HG02623 (cell line): ENCODE results near the gene F2RL3.

ENCODE experiments used
- ATAC-seq: cut with Tn5 transposase; IDR thresholded peaks from one replicate; pipeline ENCODE4 v1.9.1; 2021; ENCODE audit warnings: moderate library complexity; ENCODE audit not compliant: unreplicated experiment

The F2RL3 gene

DNA sequence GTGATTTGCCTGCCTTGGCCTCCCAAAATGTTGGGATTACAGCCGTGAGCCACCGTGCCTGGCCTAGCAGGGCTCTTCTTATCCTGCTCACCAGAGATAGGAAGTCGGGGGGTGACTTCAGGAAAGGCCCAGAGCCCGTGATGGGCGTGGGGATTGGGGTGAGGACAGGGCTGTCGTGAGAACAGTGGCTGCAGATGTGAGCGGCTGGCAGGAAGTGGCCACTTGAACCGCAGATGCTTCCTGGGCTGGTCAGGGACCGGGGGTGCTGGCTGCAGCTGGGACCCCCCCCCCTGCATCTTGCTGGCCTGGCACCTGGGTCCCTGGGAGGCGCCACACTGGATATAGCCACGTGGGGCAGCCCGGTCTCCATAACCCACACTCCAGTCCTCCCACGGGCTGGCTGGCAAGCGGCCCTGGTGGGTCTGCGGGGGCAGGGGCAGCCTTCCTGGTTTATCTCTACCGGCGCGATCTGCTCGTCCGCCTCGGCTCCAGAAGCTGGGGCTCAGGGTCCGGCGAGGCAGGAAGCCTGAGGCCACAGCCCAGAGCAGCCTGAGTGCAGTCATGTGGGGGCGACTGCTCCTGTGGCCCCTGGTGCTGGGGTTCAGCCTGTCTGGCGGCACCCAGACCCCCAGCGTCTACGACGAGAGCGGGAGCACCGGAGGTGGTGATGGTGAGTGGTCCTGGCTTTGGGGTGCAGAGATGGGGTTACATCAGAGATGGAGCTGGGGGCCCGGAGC is at the start of gene F2RL3:
TSS of gene F2RL3 (plus strand) at position 371 of the 737 bp plus-strand sequence. CDS start at position 562, 191 bp downstream.
- no peak for ATAC-seq

DNA sequence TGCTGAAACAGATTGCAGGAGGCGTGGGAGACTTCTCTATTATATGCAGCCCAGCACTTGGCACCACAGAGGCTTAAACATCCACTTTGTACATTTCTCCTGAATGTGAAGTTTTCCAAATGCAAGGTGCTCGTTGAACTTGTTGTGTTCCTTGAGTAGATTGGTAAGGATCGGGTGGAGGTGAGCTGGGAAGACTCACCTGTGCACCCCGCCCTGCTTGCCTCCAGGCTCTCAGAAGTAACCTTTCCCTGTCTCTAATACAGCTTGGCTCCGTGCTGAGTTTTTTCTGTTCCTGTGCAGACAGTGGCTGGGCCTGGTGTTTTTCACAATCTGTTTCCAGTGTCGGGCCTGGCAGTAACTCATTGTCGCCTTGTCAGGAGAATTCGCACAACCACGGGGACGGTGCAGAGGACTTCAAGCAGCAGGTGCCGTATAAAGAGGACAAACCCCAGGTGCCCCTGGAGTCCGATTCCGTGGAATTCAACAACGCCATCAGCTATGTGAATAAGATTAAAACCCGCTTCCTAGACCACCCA is 47.3 kb upstream of the F2RL3 start:
- no peak for ATAC-seq

GRCh38 chr19:16846901-16847300 is 41.9 kb upstream of the F2RL3 start:
- no peak for ATAC-seq

DNA sequence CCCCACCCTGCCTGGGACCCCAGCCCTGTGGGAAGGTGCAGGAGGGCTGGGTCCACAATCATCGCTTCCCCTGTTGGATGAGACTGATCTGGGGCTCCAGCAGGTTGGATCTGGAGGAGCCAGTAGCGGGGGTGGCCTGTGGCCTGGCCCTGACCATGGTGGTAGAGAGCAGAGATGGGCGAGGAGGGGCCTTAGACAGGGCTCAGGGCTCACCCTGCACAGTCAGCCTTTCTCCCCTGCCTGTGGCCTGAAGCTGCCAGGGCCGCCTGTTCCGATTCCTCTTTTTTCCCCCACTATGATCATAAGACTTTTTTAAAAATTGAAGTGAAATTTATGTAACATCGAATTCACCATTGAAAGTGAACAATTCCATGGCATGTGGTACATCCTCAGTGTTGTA is 41.4 kb upstream of the F2RL3 start:
- no peak for ATAC-seq

DNA sequence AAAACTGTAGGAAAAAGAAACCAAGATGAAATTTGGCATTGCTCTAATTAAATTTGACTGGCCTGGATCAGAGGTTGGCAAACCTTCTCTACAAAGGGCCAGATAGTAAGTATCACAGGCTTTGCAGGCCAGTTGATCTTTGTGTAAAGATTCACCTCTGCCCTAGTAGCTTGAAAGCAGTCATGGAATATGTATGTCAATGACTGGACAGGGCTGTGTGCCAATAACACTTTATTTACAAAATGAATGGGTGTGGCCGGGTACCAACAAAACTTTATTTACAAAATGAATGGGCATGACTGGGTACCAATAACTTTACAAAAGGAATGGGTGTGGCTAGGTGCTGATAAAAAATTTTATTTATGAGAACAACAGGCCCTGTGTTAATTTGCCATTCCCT is 39.6 kb upstream of the F2RL3 start:
- ATAC-seq: no peak

GRCh38 chr19:16850133-16850532 is 38.7 kb upstream of the F2RL3 start:
- no peak for ATAC-seq

DNA sequence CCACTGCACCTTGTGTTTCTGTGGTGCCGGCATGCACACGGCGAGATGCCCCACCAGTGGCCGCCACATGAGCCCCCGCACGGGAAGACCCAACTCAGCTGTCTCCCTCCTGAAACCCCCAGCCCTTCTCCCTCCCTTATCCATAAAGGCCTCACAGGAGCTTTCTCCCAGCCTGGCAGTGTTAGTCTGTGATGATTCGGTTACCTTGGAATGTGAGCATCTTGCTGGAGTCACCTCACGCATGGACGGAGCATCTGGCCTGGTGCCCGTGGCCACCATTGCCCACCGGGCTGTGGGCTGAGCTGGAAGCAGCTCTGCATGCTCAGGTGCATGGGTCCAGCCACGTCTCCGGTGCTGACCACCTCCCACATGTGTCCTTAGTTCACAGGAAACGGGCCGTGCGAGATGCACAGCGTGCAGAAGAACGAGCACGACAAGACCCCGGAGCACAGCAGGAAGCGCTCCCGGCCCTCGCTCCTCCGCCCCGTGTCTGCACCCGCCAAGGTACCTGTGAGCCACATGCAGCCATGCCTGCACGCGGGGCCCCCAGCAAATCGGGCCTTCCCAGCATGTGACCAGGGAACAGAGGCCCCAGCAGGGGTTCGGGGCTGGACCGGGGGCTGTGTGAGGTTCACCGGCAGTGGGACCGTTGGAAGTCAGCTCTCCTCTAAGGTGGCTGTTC is 37.6 kb upstream of the F2RL3 start:
- ATAC-seq: no peak

DNA sequence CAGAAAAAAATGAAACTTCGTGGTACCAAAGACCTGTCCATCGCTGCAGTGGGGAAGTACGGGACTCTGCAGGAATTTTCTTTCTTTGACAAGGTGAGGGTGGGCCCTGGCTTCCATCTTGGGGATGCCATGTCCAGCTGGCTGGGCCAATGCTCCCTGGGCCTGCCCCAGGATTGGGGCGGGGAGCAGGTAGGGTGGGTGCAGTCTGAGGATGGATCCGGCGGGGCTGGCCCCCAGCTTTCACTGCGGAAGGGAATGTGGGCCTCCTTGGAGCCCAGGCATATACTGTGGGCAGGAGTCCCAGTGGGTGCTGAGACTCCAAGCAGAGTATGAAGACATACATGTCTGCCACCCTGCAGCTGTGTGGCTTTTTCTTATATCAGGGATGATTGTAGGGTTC is 35.7 kb upstream of the F2RL3 start:
- ATAC-seq: no peak

DNA sequence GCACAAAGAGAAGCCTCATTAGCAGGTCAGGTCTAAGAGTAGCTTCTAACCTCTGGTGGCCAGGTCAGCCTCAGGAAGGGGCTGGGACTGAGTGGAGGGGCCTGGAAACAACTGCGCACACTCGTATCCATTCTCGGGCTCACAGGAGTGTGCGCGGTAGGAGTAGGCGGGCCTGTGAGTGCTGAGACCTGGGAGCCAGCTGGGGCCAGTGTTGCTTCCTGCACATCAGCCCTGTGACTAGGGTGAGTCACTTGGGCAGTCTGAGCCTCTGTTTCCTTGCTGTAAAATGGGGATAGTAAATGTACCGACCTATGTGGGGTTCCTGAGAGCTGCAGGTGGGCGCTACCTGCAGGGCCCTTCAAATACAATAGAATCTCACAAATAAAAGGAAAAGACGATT is 32.7 kb upstream of the F2RL3 start:
- ATAC-seq: no peak

DNA sequence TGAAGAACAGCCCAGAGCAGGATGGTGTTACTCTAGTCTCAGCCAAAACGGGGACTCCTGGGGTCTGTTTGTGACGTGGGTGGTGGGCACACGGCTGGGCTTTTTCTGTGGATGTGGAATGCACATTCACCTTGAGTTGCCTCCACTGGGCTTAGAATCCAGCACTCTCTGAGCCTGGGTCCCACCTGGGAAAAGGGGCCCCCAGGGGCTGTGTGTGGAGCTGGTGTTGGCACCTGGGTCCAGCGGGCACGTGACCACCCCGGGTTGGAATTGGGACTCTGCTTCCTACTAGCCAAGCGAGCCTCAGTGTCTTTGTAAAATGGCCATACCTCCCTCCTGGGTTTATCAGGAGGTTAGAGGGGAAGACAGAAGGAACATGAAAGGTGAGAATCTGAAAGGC is 29.2 kb upstream of the F2RL3 start:
- ATAC-seq: no peak

GRCh38 chr19:16860118-16860517 is 28.7 kb upstream of the F2RL3 start:
- ATAC-seq: no peak

- ATAC-seq: no peak
Measured at GRCh38 chr19:16861011-16861410, 27.8 kb upstream of the F2RL3 start.

GRCh38 chr19:16861834-16862233 is 27.0 kb upstream of the F2RL3 start:
- no peak for ATAC-seq

GRCh38 chr19:16862826-16863415 is 25.9 kb upstream of the F2RL3 start:
- ATAC-seq: no peak

DNA sequence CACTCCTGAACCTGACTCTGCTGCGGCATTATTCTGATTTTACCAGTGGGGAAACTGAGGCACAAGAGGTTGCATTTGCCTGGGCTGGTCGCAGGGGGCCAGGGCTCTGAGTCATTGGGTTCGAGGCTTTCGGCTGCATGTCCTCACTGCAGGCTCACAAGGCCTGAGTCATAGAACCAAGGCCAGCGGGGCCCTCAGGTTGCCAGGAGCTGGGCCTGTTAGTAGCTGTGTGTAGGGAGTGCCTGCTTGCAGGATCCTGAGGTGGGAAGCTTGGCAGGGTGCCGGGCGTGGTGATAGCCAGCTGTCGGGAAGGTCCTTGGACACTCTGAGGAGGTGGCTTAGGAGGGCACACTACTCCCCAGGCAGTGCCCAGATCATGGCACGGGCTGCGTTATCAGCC is 21.6 kb upstream of the F2RL3 start:
- no peak for ATAC-seq

DNA sequence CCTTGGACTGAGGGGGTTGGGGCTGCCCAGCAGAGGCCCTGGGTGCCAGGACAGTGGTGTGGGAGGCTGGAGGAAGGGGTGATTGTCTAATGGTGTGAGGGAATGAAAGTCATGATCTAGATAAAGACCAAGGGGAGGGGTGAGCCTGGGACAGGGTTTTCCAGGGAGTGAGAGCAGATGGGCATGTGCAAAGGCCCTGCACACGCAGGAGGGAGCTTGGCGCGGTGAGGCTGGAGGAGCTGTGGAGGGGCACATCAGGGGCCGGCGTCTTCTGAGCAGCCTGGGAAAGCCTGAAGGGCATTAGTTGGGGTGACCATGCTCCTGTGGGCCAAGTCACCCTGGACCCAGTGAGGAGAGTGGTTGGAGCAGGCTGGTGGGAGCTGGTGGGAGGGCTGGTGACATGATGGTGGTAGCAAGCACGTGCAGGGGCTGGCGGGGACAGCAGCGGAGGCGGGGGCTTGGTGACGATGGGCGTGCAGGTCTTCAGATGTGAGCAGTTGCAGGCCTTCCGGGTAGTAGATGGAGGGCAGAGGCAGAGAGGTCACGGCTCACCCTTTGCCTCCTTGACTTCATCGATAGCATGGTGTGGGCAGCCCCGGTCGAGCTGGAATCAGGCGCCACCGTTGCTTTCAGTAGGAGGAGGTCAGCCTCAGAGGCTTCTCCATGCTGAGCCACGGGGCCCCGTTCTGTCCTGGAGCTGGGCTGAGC is 20.2 kb upstream of the F2RL3 start:
- no peak for ATAC-seq

DNA sequence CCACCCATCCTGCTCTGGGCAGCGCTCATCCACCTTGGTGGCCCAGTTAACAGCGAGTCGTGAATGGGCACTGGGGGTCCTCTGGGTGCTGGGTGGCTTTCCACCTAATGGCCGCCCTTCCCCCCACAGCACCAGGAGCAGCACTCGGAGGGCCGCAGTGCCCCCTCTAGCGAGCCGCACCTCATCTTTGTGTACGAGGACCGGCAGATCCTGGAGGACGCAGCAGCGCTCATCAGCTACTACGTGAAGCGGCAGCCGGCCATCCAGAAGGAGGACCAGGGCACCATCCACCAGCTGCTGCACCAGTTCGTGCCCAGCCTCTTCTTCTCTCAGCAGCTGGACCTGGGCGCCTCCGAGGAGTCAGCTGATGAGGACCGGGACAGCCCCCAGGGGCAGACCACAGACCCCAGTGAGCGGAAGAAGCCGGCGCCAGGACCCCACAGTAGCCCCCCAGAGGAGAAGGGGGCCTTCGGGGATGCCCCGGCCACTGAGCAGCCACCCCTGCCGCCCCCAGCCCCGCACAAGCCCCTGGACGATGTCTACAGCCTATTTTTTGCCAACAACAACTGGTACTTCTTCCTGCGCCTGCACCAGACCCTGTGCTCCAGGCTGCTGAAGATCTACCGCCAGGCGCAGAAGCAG is 19.3 kb upstream of the F2RL3 start:
- ATAC-seq: no peak

DNA sequence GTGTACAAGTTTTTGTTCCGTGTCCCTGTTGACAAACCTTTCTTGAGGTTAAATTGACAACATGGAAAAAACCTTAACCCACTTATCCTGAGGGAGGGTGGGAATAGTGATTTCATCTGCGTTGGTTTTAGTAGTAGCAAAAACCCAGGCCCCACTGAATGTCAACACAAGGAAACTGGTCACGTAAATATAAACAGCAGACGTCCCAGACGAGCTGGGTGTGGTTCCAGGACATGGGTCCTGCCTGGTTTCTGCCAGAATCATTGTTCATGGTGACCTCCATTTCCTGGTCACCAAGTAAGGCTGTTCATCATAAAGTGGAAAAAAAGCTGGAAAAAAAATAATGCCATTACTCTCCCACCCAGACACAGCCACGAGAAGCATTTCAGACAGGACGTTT is 16.9 kb upstream of the F2RL3 start:
- no peak for ATAC-seq

GRCh38 chr19:16872728-16873127 is 16.1 kb upstream of the F2RL3 start:
- ATAC-seq: no peak

DNA sequence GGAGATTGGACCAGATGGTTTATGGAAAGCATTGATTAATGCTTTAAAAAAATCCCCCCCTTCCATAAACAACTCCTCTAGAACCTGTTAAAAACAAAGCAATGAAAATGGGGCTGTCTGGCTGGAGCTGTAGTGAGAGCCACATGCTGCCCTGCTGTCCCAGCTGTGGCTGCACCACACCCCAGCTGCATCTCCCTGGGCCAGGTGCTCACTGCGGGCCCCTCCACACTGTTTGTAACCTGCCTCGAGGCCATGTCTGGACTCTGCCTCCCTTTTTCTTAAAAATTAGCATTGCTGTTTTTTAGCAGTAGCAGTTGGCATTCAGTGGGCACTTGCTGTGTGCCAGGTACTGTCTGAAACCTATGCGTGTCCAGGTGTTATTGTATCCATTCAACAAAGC is 15.2 kb upstream of the F2RL3 start:
- no peak for ATAC-seq
